ENCODE results near the gene CAMK2B. TPM values are rescaled to one million over a fixed set of nuclear protein-coding genes. Genes with fewer than 3 reads are reported as not detected.

Gene CAMK2B
- total and polyA plus RNA-seq, 7 donors, result 0.23 to 3.2 (median 1.5) TPM; not detected in 1

GRCh38 chr7:44266526-44266925, 58.9 kb downstream of the CAMK2B start:
- 88 to 92% methylated on average over 8 of the region's 8 CpGs for WGBS, 2 donors
- DNase-seq, result no peak
- Histone ChIP-seq H3K36me3 (no peaks in the 10 kb centered on the region), H3K9me3 (no peaks in the 10 kb centered on the region), H3K27ac (no peak overlapping the region), H3K27me3 (peaks cover 0 to 27% (median 0%) of the 10 kb centered on the region in 3 donors), H3K4me1 (no peaks in the 10 kb centered on the region), H3K4me3 (no peak overlapping the region)
- intact Hi-C loops (cut with DNase I), result no loop called here
- TF ChIP-seq CTCF (IDR thresholded peaks at IDR 0.05), result no peak
- no peak for TF ChIP-seq EP300 (IDR thresholded peaks at IDR 0.05)
- no peak for TF ChIP-seq POLR2A (IDR thresholded peaks at IDR 0.05)
- TF ChIP-seq POLR2AphosphoS5 (IDR thresholded peaks at IDR 0.05), result no peak

- peaks cover 0 to 27% (median 0%) of the 10 kb centered on the region in 3 donors for H3K27me3 ChIP-seq
- no peak overlapping the region for H3K4me3 ChIP-seq
- H3K9me3 ChIP-seq, result no peaks in the 10 kb centered on the region
- no peak overlapping the region for H3K27ac ChIP-seq
- no peaks in the 10 kb centered on the region for H3K4me1 ChIP-seq
- no peak for DNase-seq
- WGBS, 2 donors, result 64 to 65% methylated on average over 8 of the region's 8 CpGs
- no peaks in the 10 kb centered on the region for H3K36me3 ChIP-seq
- TF ChIP-seq POLR2AphosphoS5 (IDR thresholded peaks at IDR 0.05) (no peak), CTCF (IDR thresholded peaks at IDR 0.05) (no peak), POLR2A (IDR thresholded peaks at IDR 0.05) (no peak), EP300 (IDR thresholded peaks at IDR 0.05) (no peak)
- intact Hi-C loops (cut with DNase I), result no loop called here
These were observed 59.7 kb downstream of the CAMK2B start for GRCh38 chr7:44265728-44266127.

GRCh38 chr7:44264221-44264931, 61.0 kb downstream of the CAMK2B start:
- H3K4me1 ChIP-seq, result peaks cover 0 to 5% (median under 1%) of the 10 kb centered on the region in 4 donors
- WGBS, 2 donors, result 20 to 42% methylated on average over 11 of the region's 11 CpGs
- no peaks in the 10 kb centered on the region for H3K9me3 ChIP-seq
- no peak for DNase-seq
- intact Hi-C loops (cut with DNase I), result no loop called here
- H3K27ac ChIP-seq, result no peak overlapping the region
- H3K4me3 ChIP-seq, result no peak overlapping the region
- no peaks in the 10 kb centered on the region for H3K36me3 ChIP-seq
- no peak for TF ChIP-seq CTCF (IDR thresholded peaks at IDR 0.05)
- TF ChIP-seq POLR2AphosphoS5 (IDR thresholded peaks at IDR 0.05), result no peak
- no peak for TF ChIP-seq POLR2A (IDR thresholded peaks at IDR 0.05)
- no peak for TF ChIP-seq EP300 (IDR thresholded peaks at IDR 0.05)
- H3K27me3 ChIP-seq, result peaks cover 0 to 27% (median 0%) of the 10 kb centered on the region in 3 donors

- intact Hi-C loops (cut with DNase I), result no loop called here
- no peaks in the 10 kb centered on the region for H3K36me3 ChIP-seq
- 59 to 71% methylated on average over 20 of the region's 20 CpGs for WGBS, 2 donors
- peaks cover 0 to 13% (median 9%) of the 10 kb centered on the region in 4 donors for H3K4me1 ChIP-seq
- no peaks in the 10 kb centered on the region for H3K9me3 ChIP-seq
- DNase-seq, result no peak
- no peak overlapping the region for H3K4me3 ChIP-seq
- TF ChIP-seq CTCF (IDR thresholded peaks at IDR 0.05) (no peak), POLR2AphosphoS5 (IDR thresholded peaks at IDR 0.05) (no peak), POLR2A (IDR thresholded peaks at IDR 0.05) (no peak), EP300 (IDR thresholded peaks at IDR 0.05) (no peak)
- no peak overlapping the region for H3K27ac ChIP-seq
- H3K27me3 ChIP-seq, result peaks cover 0 to 20% (median 0%) of the 10 kb centered on the region in 3 donors
These were observed 61.9 kb downstream of the CAMK2B start for GRCh38 chr7:44263326-44264082.

Data from sigmoid colon (tissue), 7 donors.